Measurements from ENCODE around the gene NUP42.
"Not testable (repeated sequence)": the region's sequence is repeated elsewhere in the genome, so short reads cannot be mapped to it uniquely, and the experiment has no call there.

Gene NUP42

DNA sequence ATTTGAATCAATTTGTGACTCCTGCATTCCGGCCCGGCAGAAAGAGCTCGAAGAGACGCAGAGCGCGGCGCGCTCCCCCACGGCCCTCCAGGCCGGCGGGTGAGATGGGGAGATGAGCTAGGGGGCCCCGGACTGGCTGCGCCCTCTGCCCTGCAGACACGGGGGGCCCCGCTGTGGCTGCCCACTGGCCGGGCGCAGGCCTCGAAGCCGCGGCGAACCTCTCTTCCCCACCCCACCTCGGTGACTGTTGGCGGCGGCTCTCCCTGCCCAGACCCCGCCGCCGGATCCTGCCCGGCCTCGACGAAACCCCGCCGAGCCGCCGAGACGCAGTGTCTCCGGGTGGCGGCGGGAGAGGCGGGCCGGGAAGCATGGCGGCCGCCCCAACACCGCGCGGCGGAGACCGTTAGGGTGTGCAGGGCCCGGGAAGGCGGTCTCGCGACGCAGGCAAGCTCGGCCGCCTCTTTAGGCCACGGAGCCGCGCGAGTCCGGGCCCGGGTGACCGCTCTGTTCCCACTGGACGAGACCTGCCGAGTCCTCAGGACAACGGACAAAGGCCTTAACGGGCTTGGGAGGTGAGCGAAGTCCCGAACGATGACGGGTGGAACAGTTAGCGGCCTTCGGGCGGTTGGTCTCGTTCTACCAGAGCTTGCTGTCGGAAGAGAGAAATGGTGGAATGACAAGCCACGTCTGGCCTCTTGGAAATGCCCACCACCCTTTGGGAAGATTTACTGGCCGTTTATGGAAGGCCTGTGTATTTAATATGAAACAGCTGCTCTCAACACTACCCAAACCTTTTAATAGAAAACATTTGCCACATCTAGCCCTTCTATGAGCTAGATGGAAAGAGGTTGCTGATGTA, 24.3 kb downstream of the NUP42 start:
- no peak for DNase-seq

DNA sequence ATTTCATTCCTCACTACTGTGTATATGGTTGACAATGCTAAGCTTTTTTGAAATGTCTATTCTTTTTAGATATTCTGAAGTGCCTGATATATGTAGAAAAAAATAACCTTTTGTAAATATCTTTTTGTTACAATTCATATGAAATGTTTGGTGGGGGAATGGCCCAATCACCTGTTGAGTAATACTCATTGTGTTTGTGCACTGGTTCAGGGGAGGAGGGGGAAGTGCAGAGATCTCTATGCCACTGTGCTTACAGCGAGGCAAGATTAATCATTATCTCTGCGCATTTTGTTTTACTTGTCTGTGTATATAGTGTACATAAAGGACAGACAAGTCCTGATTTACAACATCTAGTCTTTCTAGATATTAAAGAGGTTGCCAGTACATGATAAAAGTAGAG, 25.2 kb downstream of the NUP42 start:
- DNase-seq: no peak

DNA sequence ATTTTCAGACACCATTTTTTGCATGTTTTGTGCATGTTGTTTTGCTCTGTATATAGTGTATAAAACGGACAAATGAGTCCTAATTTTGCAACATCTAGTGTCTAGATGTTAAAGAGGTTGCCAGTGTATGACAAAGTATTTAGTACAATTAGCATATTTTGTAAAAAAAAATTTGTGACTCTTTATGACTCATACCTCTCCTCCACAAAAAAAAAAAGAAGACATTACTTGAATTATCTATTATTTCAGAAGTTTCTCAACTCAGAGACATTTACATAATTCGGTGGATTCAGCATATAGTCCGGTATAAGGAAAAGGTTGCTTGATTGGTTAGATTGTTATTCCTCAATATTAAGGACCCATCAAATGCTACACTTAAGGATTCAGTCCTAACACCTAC, 26.0 kb downstream of the NUP42 start:
- no peak for DNase-seq

DNA sequence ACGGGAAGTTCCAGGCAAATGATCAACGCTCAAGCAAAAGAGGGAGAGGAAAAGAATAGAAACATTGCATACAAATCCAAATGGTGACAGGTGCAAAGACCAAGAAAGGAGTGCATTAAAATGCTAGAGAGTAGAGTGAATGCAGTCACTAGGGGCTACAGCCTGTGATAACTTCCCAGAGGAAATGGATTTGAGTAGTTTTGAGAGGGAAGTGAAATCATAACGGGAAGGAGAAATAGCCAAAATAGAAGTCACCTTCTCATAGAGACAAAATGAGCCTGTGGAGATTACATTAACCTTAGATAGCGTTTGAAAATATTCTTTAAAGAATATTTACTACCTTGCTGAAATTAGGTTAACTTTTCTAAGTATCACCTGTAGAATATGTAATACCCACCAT, 26.5 kb downstream of the NUP42 start:
- DNase-seq: no peak

DNA sequence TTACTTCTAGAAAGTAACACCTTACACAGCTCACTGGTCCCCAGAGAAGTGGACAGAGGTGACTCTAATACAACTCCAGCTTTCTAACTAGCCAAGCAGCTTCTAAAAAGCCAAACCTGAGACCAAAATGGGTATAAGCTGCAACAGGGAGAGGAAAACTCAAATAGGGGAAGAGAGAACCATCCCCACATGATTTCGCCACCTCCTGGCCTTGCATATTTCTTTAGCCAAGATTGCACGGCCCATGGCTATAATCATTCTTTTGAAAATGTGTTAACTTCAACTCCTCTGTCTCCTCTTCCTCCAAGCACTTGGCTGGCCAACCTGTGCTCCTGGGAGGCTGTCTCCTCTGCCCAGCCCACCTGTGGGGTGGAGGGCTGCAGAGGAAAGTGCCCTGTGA, 28.7 kb downstream of the NUP42 start:
- no peak for DNase-seq

DNA sequence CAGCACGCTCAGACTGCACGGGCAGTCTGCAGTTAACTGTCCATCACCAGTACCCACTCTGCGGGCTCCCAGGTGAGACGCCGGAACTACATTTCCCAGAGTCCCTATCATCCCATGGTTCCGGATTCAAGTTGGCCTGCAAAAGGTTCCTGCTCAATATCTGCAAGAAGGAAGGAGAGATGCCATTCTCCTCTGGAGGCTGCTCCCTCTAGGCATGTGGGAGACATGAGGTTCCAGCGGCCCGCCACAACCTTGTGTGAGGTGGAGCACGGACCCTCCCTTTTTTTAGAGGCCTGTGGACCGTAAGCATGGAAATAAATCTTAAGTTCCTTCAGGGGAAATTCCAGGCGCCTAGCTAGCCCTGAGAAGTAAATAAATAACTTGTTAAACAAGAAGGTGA, 29.7 kb downstream of the NUP42 start:
- DNase-seq: no peak

DNA sequence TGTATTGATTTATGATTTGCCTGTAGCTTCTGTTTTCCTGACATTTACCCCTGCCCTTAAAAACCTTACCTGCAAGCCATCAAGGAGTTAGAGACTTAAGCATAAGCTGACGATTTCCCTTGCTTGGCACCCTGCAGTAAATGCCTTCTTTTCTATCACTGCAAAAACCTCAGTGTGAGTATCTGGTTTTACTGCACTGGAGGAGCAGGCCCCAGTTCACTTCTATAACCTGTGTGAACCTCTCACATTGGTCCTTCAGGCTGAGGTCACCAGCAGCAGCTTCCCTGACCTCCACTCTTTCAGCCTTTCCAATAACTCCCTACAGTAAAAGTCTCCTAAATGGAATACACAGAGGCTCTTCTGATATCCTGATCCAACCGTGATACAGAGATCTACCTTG, 30.5 kb downstream of the NUP42 start:
- no peak for DNase-seq

DNA sequence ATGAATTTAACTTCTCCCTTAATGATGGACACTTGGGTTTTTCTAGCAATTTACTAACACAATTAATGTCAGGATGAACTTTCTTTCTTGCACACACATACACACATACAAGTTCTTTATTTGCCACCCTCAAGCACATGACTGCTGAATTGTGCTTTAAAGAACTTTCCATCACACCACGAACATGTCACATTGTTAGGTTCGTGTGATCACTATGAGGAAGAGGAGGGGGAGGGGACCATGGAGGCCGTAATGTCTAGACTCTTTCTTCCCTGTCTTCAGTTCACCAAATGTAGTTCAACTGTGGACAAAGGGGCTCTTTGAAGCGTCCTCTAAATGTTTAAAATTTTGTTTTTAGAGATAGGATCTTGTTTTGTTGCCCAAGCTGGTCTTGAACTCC, 31.0 kb downstream of the NUP42 start:
- no peak for DNase-seq

DNA sequence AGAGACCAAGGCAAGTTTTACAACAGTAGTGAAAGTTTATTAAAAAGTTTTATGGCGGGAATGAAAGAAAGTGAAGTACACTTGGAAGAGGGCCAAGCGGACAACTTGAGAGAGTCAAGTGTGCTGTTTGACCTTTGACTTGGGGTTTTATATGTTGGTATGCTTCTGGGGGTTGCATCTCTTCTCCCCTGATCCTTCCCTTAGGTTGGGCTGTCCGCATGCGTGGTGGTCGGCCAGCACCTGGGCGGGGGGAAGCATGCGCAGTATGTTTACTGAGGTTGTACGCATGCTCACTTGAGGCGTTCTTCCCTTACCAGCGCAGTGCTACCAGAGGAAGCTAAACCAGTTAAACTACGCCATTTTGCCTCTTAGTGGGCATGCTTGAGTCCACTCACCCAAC, 31.9 kb downstream of the NUP42 start:
- DNase-seq: no peak

DNA sequence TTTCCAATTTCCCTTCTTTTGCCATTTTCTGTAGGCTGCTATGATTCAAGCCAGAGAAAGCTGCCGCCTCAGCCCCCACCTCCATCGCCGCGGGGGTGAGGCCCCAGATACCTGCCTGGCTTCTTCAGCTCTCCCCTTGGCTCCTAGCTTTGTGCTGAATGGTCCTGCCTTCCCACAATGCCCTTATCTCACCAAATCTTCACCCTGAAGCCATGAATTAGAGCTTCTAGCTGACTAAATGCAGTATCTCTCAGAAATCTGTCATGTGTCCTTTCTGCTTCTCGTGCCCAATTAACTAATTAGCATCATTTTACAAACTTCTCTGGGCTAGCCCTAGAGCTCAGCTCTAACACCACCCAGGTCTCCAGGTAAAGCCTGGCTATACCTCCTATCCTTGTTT, 32.6 kb downstream of the NUP42 start:
- no peak for DNase-seq

DNA sequence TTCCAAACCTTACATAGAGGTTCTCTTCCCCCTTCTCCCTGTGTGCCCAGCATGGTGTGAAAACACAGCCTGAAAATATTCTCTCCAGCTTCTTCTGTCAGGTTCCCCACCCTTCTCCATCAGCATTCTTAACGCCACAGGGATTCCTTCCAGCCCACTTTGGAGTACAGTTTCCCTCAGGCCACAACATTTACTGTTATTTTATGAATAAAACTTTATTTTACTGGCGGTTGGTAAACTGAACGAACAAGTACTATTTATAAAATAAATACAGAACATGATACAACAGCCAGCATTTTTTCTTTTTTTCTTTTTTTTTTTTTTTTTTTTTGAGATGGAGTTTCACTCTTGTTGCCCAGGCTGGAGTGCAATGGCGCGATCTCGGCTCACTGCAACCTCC, 33.1 kb downstream of the NUP42 start:
- no peak for DNase-seq

DNA sequence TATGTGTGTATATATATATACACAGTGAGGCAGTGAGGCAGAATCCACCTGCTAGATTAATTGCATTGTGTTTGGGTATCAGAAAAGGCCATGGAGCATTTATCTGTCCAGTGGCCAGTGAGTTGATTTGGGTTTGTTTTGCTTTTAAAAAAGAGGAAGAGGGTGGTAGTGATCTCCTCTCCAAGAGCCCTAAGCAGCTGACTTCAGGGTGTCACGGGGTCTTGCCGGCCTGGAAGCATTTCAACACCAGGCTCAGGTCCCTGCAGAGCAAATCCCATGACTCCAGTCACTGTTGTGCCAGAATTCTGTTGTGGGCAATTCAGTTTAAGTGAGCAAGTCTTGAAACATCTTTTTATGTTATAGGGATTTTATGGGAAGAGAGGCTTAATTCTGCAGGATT, 34.2 kb downstream of the NUP42 start:
- DNase-seq: no peak

DNA sequence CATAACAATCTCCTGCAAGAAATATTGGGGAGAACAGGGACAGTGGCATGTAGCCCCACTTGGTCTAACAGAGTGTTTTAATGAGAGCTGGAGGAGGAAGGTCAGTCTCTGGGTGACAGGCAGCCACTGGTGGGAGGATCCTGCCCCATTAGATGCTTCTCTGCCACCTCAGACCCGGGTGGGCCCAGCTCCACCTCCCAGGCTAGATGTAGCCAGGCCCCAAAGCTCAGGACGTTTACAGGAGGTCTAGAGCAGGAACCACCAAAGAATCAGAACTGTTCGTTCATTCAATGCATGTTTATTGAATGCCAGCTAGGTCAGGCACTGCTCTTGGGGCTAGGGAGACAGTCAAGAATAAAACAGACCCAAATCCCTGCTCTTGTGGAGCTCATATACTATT, 36.3 kb downstream of the NUP42 start:
- no peak for DNase-seq

DNA sequence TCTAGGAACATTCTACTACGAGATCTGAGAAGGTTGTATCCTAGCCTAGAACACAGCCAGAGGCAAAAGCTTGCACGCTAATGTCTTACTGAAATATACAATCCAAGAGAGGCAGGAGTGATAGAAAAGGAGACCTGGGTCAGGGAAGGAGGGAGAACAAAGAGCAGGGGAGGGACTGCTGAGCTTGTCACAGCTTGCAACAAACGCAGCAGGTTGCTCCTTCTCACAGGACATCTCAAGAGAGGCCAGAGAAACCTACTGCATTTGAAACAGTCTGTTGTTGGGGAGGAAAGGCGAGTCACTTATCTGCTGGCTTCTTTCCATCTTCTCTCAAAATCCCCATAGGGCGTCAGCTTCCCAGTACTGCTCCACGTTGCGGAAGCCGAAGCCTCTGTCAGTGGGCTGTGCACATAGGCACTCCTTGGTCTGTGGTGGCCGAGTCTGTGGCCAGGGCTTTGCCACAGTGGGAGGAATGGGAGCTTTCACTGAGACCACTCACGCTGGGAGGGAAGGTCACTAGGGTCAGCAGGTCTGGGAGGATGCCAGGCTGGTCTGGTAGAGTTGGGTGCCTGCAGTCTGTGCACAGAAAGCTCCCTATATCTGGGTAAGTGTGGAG, 39.0 kb downstream of the NUP42 start:
- no peak for DNase-seq

DNA sequence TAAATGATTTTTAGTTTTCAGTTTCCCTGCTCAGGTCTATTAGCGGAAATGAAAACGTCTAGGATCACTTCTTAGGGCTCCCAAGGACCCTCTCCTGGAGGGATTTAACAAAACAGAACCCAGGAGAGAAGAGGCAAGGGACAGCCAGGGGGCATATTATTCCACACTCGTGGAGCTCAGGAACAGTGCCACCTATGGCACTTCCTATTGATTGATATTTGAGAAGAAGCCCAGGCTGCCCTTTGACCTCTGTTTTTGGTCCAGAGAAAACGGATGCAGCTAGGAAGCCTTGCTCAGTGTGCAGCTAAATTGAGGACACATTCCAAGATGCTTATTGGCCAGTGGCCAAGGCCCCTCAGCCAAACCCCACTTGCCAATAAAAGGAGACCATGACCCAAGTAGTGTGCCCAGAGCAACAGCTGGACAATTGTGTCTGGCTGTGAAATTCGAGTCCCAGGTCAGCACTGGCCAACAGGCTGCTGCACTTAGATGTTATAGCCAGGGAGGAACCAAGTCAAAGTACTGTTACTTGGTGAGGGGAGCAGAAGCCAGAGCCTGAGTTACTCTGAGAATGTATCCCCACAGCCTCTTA, 40.7 kb downstream of the NUP42 start:
- no peak for DNase-seq

DNA sequence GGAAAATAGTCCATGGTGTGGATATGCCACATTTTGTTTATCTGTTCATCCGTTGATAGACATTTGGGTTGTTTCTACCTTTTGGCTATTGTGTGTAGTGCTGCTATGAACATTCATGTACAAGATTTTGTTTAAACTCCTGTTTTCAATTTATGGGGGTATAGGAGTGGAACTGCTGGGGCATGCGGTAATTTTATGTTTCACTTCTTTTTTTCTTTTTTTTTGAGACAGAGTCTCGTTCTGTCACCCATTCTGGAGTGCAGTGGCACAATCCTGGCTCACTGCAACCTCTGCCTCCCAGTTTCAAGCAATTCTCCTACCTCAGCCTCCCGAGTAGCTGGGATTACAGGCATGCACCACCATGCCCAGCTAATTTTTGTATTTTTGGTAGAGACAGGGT, 42.5 kb downstream of the NUP42 start:
- DNase-seq: not testable (repeated sequence)

DNA sequence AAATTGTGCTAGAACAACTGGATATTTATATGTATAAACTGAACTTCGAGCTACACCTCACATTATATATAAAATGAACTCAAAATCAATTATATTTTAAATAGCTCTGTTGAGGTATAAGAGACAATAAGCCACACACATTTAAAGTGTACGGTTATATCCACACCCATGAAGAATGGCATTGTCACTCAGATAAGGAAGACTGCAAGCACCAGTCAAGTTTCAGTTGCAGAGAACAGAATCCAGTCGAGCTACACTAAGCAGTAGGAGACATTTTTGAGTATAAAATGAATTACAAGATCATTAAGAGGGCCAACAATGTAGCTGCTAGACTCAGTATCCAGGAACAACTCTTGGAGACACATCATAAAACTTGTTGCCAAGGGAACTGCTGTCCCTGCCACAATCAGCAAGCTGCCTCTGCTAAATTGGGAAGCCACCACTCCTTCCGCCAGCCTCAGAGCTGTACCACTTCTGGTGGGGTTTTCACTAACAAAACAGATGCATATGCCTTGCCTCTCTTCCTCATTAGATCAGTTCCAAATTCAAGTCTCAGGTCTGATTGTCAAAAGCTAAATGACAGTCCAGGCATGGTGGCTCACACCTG, 45.1 kb downstream of the NUP42 start:
- no peak for DNase-seq

DNA sequence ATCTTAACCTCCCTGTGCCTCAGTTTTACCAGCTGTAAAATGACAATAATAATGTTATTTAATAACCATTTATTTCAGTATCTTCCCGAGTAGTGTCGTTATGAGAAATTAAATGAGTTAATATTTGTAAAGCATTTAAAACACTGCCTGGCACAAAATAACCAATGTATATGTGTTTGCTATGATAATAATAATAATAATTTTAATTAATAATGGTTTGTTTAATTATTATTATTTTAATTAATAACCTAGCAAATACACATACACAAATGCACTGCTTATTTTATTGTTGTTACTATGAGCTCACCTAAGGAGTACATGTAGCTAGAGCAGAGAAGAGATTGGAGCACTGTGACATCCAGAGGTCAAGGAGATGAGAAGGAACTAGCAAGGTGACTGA, 46.6 kb downstream of the NUP42 start:
- no peak for DNase-seq

DNA sequence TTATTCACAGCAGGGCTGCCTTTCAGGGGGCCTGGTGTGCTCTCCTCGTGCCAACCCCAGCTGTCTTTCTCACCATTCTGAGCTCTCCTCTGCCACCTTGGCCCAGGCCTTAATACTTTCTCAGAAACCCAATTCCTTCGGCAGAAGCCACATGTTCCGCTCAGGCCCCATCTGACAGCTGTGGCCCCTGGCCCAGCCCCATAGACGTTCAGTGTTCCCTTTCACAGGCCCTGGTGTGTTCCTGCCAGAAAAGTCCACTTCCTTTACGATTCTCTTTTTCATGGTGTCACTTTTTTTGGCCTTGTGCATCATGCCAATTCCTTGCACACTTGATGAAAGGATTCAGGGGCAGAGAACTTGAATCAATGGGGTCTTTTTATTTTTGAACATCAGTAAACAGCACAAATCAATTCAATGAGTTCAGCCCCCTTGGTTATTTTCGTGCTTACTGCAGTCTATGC, 48.8 kb downstream of the NUP42 start:
- no peak for DNase-seq

DNA sequence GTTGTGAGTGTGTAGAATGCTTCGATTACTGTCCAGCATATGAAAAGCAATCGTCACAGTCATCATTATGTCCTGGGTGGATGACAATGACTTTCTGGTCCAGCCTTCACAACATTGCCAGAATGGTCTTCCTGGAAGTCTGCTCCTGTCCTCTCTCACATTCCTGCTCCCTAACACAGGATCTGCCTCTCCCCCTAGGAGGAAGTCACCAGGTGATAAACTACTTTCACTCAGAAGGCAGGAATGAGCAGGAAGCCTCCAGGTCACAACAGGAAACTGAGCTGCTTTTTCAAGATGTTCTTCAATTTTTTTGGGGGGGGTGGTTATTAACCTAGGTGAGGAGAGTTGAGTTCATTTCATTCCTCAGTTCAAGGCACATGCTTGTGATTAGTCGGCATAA, 51.1 kb downstream of the NUP42 start:
- DNase-seq: no peak

DNA sequence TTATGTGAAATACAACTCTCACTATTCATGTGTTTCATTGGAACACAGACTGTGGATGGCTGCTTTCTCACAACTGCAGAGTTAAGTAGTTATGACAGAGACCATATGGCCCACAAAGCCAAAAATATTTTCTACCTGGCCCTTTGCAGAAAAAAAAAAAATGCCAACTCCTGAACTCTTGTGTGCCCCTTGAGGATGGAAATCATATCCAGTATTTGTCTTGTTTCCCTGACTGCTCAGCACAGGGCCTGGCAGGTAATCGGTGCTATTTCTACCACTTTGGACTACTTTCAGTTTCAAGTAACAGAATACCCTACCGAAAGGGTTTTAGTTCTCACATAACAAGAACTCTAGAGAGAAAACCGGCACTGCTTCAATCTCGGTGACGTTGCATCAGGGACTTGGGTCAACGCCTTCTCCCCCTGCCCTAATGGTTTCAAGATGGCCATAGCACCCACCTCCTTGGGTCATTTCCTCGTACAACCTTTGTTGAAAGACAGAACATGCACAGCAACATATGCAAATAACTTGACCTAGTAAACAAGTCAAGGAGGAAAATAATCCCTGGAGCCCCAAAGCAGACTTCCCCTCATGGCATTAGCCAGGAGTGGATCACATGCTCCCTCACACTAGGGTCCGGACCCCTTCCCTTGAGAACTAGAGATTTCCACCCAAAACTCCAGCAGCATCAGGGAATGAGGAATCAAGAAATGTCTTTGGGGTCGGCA, 52.9 kb downstream of the NUP42 start:
- no peak for DNase-seq

DNA sequence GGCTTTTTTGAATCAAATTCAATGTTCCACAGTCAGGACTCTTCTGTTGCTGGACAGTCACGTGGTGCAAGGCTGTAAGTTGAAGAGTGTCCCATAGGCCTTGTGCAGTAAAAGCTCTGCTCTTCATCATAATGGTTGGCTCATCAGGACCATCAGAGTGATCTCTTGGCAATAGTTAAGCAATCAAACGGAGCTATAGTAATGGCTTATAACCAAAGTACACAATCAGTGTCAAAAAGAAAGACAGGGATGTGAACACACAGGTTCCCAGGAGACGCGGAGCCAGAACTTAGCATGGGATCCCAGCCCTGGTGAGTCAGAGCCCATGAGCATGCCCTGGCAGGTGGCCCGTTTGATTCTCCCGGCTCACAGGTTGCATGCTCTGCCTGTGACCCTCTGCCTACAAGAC, 54.0 kb downstream of the NUP42 start:
- peak; percentile 23 for DNase-seq

DNA sequence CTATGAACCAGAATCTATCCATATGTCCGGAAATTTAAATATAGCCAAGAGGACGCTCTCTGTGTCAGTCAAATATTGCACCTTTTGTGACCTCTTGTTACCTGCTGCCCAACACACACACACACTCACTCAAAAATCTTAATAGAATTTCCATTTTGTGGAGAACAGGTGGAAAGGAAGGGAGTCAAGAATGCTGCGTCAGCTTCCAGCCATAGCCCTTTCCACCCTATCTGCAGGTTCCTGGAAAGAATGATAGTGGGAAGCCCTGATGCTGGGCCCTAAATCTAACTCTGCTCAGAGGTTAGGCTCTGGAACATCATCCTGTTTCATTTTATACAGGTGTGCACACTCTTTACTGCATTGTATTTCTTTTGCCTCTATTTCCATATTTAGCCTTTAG, 55.2 kb downstream of the NUP42 start:
- no peak for DNase-seq

Data from T1000 (cell line).